Kidney (tissue), 14 donors: ENCODE results near the gene PRM1. TPM values are rescaled to one million over a fixed set of nuclear protein-coding genes. Genes with fewer than 3 reads are reported as not detected.

Experiments used
- DNase-seq, 5 donors: peaks; one replicate each; pipeline ENCODE4 v3.0.0-alpha.2; 2013 to 2020
- FAIRE-seq: peaks from 2 replicates; lab custom pipeline; 2012; peaks lifted over from hg19 to GRCh38; lab: Jason Lieb, UNC
- H3K27ac ChIP-seq, 2 donors: one replicate each; pipeline ENCODE4 v1.7.0; 2013; ENCODE audit warnings: low read depth in 2 of 2, low read length in 2 of 2, inconsistent platforms in 1 of 2
- H3K27me3 ChIP-seq: one replicate; pipeline ENCODE4 v1.7.1; 2013; ENCODE audit warnings: low read length, inconsistent platforms; ENCODE audit not compliant: control insufficient read depth, insufficient read depth
- H3K36me3 ChIP-seq, 3 donors: one replicate each; pipeline versions ENCODE4 v1.7.0 to v1.7.1; 2013; ENCODE audit warnings: low read length in 3 of 3, control low read depth in 1 of 3, inconsistent platforms in 1 of 3; ENCODE audit not compliant: insufficient read depth in 3 of 3, control insufficient read depth in 2 of 3
- H3K4me1 ChIP-seq, 3 donors: one replicate each; pipeline versions ENCODE4 v1.7.0 to v1.7.1; 2013; ENCODE audit warnings: low read length in 3 of 3, inconsistent platforms in 1 of 3, low read depth in 1 of 3; ENCODE audit not compliant: control insufficient read depth in 2 of 3, insufficient read depth in 2 of 3
- H3K4me3 ChIP-seq, 3 donors: one replicate each; pipeline versions ENCODE4 v1.7.0 to v1.8.1; 2013; ENCODE audit warnings: low read length in 3 of 3, control low read depth in 1 of 3, inconsistent platforms in 1 of 3
- H3K9ac ChIP-seq, 3 donors: one replicate each; pipeline versions ENCODE4 v1.7.0 to v1.7.1; 2013; ENCODE audit warnings: low read length in 3 of 3, control low read depth in 1 of 3, inconsistent platforms in 1 of 3
- H3K9me3 ChIP-seq, 3 donors: one replicate each; pipeline versions ENCODE4 v1.7.0 to v1.7.1; 2013; ENCODE audit warnings: low read length in 3 of 3, control low read depth in 1 of 3, inconsistent platforms in 1 of 3; ENCODE audit not compliant: control insufficient read depth in 2 of 3, insufficient read depth in 1 of 3
- CTCF ChIP-seq: IDR thresholded peaks from 3 replicates; pipeline ENCODE4 v1.5.1; 2012; ENCODE audit warnings: mild to moderate bottlenecking, moderate library complexity, borderline replicate concordance; ENCODE audit not compliant: insufficient read depth; ENCODE audit errors: extremely low read depth
- intact Hi-C: fragments of 100-400 bp; cut with DNase I; formaldehyde crosslinking; loops from one replicate; pipeline ENCODE4 v1.11.1; 2022
- polyA plus RNA-seq: library from polyadenylated mRNA; stranded (reverse); fragments of 350-450 nt; fragmentation: Illumina TruSeq; extraction: RNeasy Lipid Tissue Mini Kit (QIAGEN cat#74804); gene quantifications from one replicate; pipeline ENCODE4 v1.2.3, GENCODE V29; 2014; ENCODE audit warnings: low read depth, low replicate concordance; ENCODE audit not compliant: insufficient read depth
- total RNA-seq: library from RNA; stranded (reverse); fragmentation: NEBNext Ultra II Directional; extraction: Animal tissue kit (Norgen Biotek cat#: 25700); gene quantifications from one replicate; pipeline ENCODE4 v1.2.1, GENCODE V29; 2021
- donor health status: control.
- donor health status: control.
- donor health status: control.
- donor health status: control.
- donor health status: control.
- donor health status: DM: yes; HTN: yes; CAD: no.
- donor health status: Normal renal cell carcinoma (clear cell type).

PRM1 gene
- total and polyA plus RNA-seq, 2 donors from 2014 or later: not detected

- no peaks in the 10 kb centered on the region for H3K36me3 ChIP-seq
- H3K4me1 ChIP-seq: no peaks in the 10 kb centered on the region
- no peak overlapping the region for H3K27ac ChIP-seq
- intact Hi-C loops: no loop called here
- no peak overlapping the region for H3K4me3 ChIP-seq
- no peak for TF ChIP-seq CTCF
- H3K9me3 ChIP-seq: no peaks in the 10 kb centered on the region
- FAIRE-seq (no peak), DNase-seq (no peak)
- H3K27me3 ChIP-seq: no peaks in the 10 kb centered on the region
- H3K9ac ChIP-seq: no peak overlapping the region
Observed at GRCh38 chr16:11241480-11242204, 39.5 kb downstream of the PRM1 start.

GRCh38 chr16:11240636-11241473 lies 40.3 kb downstream of the PRM1 start:
- Histone ChIP-seq H3K27ac (no peak overlapping the region), H3K4me1 (no peaks in the 10 kb centered on the region), H3K4me3 (no peak overlapping the region), H3K9me3 (no peaks in the 10 kb centered on the region), H3K9ac (no peak overlapping the region), H3K36me3 (no peaks in the 10 kb centered on the region), H3K27me3 (no peaks in the 10 kb centered on the region)
- DNase-seq (peak in 3 of 5 donors; percentile 67 to 76 (median 75)), FAIRE-seq (no peak)
- no peak for TF ChIP-seq CTCF
- intact Hi-C loops: no loop called here

- Histone ChIP-seq H3K4me3 (no peak overlapping the region), H3K27me3 (no peaks in the 10 kb centered on the region), H3K4me1 (peaks cover 0 to 3% (median 0%) of the 10 kb centered on the region in 3 donors), H3K27ac (no peak overlapping the region), H3K36me3 (no peaks in the 10 kb centered on the region), H3K9me3 (no peaks in the 10 kb centered on the region), H3K9ac (no peak overlapping the region)
- DNase-seq: no peak
- TF ChIP-seq CTCF: no peak
- intact Hi-C loops: no loop called here
- FAIRE-seq: no peak
Observed at GRCh38 chr16:11239644-11240632, 41.2 kb downstream of the PRM1 start.
